HL-60/S4 (cell line): ENCODE measurements around the gene ZCCHC24.

Source experiments
- in situ Hi-C: fragments of 300-500 bp; cut with MboI; formaldehyde crosslinking; loops from 2 replicates; pipeline ENCODE4 v1.14.3; 2022; ENCODE audit warnings: low sequenced_read_pairs

Gene ZCCHC24

DNA sequence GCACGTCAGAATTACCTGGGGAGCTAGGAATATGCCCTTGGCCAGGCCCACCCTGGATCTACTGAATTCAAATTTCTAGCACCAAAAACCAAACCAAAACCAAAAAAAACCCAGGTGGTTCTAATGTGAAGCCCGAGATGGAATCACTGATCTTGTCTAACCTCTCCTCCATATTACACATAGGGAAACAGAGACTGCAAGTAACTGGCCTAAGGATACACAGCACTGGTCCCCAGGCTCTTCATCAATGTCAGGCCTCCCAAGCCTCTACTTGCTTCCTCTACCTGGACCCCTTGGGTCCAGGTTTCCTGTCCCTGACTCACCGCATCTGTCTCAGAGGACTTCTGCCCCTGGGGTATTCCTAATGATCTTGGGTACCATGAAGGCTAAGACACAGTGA is 30.7 kb downstream of the ZCCHC24 start:
- in situ Hi-C loops = no loop called here

- in situ Hi-C loops = no loop called here
Measured at GRCh38 chr10:79413196-79413595, 32.2 kb downstream of the ZCCHC24 start.

DNA sequence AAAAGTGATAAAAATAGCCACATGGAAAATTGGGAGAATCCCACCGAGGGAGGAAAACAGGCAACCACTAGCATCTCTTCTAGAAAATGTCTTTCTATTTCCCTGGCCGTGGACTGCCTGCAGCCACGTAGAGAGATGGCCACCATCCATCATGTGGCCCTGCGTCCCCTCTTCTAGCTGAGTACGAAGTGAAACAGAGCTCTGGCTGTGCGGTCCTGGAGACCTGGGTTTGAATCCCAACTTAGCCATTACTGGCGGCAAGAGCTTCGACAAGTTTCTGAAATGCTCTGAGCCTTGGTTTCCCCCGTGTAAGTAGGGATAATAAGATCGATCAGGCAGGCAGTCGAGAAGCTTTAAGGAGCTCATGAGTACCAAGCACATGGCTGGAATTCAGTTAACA is 32.9 kb downstream of the ZCCHC24 start:
- in situ Hi-C loops = no loop called here

- in situ Hi-C loops = no loop called here
Measured at GRCh38 chr10:79411546-79412495, 33.6 kb downstream of the ZCCHC24 start.

- in situ Hi-C loops = no loop called here
Measured at GRCh38 chr10:79410315-79411094, 34.9 kb downstream of the ZCCHC24 start.

DNA sequence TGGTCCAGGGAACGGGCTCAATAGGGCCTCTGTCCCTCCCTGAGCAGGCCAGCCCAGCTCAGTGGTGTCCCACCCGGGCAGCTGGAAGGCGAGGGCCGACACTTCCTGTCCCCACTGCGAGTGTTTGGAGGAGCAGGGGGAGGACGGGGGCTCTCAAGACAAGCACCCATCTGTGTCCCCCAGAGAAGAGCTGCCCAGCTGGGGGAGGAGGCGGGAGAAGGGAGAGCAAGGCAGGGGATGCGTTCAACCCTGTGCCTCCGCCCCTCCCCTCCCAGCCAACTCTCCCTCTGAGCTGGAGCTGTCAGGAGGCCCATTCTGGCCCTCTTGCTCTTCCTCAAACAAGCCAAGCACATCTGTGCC is 35.7 kb downstream of the ZCCHC24 start:
- in situ Hi-C loops = no loop called here

GRCh38 chr10:79409038-79409725 is 36.2 kb downstream of the ZCCHC24 start:
- in situ Hi-C loops = no loop called here

DNA sequence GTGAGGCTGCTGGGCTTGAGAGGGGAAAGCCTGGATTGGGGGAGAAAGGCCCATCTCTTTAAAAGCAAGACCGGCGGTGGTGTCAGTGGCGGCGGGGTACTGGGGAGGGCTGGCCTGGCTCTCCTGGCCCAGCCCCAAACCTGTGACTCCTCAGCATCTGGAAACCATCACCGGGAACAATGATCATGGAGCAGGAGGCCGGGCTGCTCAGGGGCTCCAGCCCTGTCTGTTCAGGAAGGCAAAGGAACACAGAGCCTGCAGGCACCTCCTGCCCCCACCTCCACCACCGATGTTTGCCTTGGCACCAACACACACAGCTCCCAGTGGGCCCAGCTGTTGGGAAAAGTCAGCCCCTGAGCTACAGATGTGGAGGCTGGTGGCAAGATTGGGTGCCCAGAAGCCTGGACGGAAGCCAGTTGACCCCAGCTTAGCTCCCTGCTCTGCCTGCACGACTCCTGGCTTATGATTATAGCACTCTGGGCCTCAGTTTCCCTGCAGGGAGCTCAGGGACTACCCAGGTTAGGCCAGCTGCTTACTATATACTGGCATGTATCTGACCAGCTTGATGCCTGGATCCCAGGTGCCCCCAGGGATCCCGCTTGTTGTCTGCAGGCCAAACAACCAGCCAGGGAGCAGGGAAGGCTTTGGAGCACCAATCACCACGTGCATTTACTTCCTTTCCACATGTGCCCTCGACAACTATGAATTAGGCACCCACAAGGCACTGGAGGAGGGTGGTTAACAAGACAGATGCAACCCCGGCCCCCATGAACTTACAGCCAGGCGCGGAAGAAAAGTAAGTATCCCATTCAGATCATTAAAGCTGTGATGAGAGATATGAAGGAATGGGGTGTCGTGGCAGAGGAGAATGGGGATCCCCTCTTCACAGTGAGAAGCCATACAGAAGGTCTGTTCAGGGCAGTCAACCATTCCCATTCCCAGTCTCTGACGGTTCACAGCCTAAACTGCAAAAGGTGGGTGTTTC is 37.3 kb downstream of the ZCCHC24 start:
- in situ Hi-C loops = no loop called here

- in situ Hi-C loops = no loop called here
Measured at GRCh38 chr10:79407423-79407796, 38.0 kb downstream of the ZCCHC24 start.

- in situ Hi-C loops = no loop called here
Measured at GRCh38 chr10:79406683-79407422, 38.6 kb downstream of the ZCCHC24 start.

- in situ Hi-C loops = no loop called here
Measured at GRCh38 chr10:79405995-79406515, 39.4 kb downstream of the ZCCHC24 start.

- in situ Hi-C loops = no loop called here
Measured at GRCh38 chr10:79405221-79405994, 40.0 kb downstream of the ZCCHC24 start.

DNA sequence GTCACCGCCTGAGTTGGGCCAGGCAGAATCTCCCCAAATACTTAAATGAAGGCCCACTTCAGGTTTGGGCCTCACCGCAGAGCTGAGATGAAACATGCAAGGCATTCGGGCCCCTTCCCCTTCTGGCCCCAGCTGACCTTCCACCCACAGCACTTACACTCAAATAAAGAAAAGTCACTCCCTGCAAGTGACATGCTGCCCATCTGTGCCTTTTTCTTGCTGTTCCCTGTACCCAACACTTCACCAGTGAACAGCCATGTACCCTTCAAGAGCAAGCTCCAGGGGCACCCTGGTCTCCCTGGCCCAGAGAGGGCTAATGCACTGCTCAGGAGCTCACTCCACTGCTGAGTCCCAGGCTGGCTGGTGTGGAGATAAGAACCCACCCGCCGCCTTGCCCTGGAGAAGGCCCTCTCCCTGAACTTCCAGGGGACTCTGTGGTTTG is 40.7 kb downstream of the ZCCHC24 start:
- in situ Hi-C loops = no loop called here

GRCh38 chr10:79404231-79404609 is 41.2 kb downstream of the ZCCHC24 start:
- in situ Hi-C loops = no loop called here

DNA sequence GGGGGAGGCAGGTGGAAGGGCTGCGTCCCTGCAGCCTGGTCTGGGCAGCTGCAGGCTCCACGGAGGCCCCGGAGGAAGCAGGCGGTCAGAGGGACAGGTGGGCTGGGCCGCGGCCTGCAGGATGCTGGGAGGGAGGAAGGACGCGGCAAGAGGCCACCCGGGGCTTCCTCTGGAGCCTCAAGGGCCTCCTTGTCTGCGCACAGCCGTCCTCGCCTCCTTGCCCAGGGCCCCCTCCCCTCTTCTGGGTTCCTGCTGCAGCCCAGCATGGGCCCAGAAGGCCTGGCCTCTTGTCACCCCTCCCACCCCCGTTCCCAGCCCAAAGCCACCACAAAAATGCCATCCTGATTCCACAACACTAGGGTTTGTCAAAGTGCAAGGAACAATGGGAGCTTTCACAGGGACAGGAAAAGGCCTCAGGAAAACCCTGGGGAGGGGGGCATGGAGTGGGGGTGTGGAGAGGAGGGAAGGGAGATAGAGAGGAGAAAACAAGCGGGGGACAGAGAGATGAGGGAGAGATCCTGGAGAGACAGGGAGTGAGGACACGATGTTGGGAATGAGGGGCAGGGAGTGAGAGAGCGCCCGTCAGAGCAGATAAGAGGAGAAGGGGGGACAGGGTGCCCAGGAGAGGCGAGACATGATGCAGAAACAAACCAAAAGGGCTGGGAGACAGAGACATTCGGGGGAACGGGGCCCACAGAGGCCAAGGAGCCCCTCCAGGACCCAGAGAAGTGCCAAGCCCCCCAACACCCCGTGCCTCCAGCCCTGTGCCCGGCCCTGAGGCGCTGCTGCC is 41.8 kb downstream of the ZCCHC24 start:
- in situ Hi-C loops = no loop called here

GRCh38 chr10:79402951-79403350 is 42.5 kb downstream of the ZCCHC24 start:
- in situ Hi-C loops = no loop called here

DNA sequence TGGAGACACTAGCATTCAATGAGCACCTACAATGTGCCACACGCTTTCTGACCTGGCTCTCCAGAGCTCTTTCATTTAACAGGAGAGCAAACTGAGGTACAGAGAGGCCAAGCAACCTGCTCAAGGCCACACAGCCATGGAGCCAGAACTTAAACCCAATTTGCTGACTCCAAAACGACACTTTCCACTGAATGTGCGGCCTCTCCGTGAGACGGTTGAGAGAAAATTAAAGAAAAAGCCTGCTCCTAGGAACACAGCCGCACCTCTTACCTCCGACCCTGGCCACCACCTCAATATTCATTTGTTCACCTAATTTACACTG is 42.8 kb downstream of the ZCCHC24 start:
- in situ Hi-C loops = no loop called here
